GM12874 (cell line): ENCODE results near the gene GPX7.

Experiments
- CTCF ChIP-seq: IDR thresholded peaks from 2 replicates; pipeline ENCODE4 v1.5.1; 2011; ENCODE audit warnings: low read depth, mild to moderate bottlenecking, control low read depth, low read length, moderate library complexity; ENCODE audit not compliant: insufficient read depth

The GPX7 gene

GRCh38 chr1:52600533-52601179 is 1.5 kb upstream of the GPX7 start:
- no peak for TF ChIP-seq CTCF

- no peak for TF ChIP-seq CTCF
Measured at GRCh38 chr1:52601519-52601918, 652 bp upstream of the GPX7 start.

- TF ChIP-seq CTCF: no peak
Measured at GRCh38 chr1:52602856-52603600, 857 bp downstream of the GPX7 start.

GRCh38 chr1:52603630-52604029 is 1.5 kb downstream of the GPX7 start:
- TF ChIP-seq CTCF: no peak

GRCh38 chr1:52604063-52604770 is 2.0 kb downstream of the GPX7 start:
- no peak for TF ChIP-seq CTCF

GRCh38 chr1:52613636-52614373 is 11.6 kb downstream of the GPX7 start:
- no peak for TF ChIP-seq CTCF

GRCh38 chr1:52614671-52615070 is 12.5 kb downstream of the GPX7 start:
- TF ChIP-seq CTCF: no peak
